Neutrophil (primary cell): ENCODE measurements around the gene SIT1.
A peak's percentile ranks its signal among the peaks of the same experiment; 100 is the strongest.
"Not testable (repeated sequence)": the region's sequence is repeated elsewhere in the genome, so short reads cannot be mapped to it uniquely, and the experiment has no call there.

ENCODE experiments used
- H3K27ac ChIP-seq: fragments of 200-600 bp; sonication (generic); 2 replicates; pipeline ENCODE4 v1.5.1; 2016; ENCODE audit warnings: mild to moderate bottlenecking, moderate library complexity
- H3K27me3 ChIP-seq: fragments of 200-600 bp; sonication (generic); 2 replicates; pipeline ENCODE4 v1.6.0; 2016; ENCODE audit warnings: mild to moderate bottlenecking
- H3K36me3 ChIP-seq: fragments of 200-600 bp; sonication (generic); 2 replicates; pipeline ENCODE4 v1.5.1; 2017
- H3K4me1 ChIP-seq, 2 experiments: fragments of 200-600 bp in 1 of 2; sonication (generic) in 1 of 2; 1 replicate in 1 of 2; 2 replicates in 1 of 2; pipeline versions ENCODE4 v1.5.1 to v1.6.1; 2013 to 2016; ENCODE audit warnings: low read depth in 1 of 2, low read length in 1 of 2, mild to moderate bottlenecking in 1 of 2, moderate library complexity in 1 of 2; ENCODE audit not compliant: control insufficient read depth in 1 of 2, insufficient read depth in 1 of 2
- H3K4me3 ChIP-seq, 2 experiments: fragments of 200-600 bp in 1 of 2; sonication (generic) in 1 of 2; 1 replicate in 1 of 2; 2 replicates in 1 of 2; pipeline ENCODE4 v1.5.1; 2013 to 2016; ENCODE audit warnings: low read depth in 1 of 2, low read length in 1 of 2, mild to moderate bottlenecking in 1 of 2, moderate library complexity in 1 of 2
- H3K9me3 ChIP-seq: fragments of 200-600 bp; sonication (generic); 2 replicates; pipeline ENCODE4 v1.5.1; 2016
- TF ChIP-seq, protein P1 (sequence below): fragments of 200-600 bp; sonication (generic); IDR thresholded peaks from 2 replicates; pipeline ENCODE4 v1.5.1; 2016; ENCODE audit warnings: antibody characterized with exemption

SIT1 gene

DNA sequence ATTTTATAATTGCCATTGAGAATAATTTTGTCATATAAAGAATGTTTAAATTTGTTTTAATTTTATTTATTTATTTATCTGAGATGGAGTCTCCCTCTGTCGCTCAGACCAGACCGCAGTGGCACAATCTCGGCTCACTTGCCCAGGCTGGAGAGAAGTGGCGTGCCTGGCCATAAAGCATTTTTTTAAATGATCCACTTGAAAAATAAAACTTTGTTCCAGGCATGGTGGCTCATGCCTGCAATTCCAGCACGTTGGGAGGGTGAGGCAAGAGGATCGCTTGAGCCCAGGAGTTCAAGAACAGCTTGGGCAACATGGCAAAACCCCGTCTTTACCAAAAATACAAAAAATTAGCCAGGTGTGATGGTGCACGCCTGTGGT, 2.1 kb upstream of the SIT1 start:
- TF ChIP-seq, protein P1, sequence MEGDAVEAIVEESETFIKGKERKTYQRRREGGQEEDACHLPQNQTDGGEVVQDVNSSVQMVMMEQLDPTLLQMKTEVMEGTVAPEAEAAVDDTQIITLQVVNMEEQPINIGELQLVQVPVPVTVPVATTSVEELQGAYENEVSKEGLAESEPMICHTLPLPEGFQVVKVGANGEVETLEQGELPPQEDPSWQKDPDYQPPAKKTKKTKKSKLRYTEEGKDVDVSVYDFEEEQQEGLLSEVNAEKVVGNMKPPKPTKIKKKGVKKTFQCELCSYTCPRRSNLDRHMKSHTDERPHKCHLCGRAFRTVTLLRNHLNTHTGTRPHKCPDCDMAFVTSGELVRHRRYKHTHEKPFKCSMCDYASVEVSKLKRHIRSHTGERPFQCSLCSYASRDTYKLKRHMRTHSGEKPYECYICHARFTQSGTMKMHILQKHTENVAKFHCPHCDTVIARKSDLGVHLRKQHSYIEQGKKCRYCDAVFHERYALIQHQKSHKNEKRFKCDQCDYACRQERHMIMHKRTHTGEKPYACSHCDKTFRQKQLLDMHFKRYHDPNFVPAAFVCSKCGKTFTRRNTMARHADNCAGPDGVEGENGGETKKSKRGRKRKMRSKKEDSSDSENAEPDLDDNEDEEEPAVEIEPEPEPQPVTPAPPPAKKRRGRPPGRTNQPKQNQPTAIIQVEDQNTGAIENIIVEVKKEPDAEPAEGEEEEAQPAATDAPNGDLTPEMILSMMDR, result no peak
- H3K27ac ChIP-seq, result no peak overlapping the region
- H3K36me3 ChIP-seq, result no peaks in the 10 kb centered on the region
- H3K27me3 ChIP-seq, result no peaks in the 10 kb centered on the region
- H3K4me1 ChIP-seq, result peaks cover 15% of the 10 kb centered on the region in 2 experiments
- H3K4me3 ChIP-seq, result no peak overlapping the region
- H3K9me3 ChIP-seq, result no peaks in the 10 kb centered on the region

GRCh38 chr9:35651956-35652828, 1.5 kb upstream of the SIT1 start:
- H3K9me3 ChIP-seq, result no peaks in the 10 kb centered on the region
- no peaks in the 10 kb centered on the region for H3K27me3 ChIP-seq
- H3K36me3 ChIP-seq, result no peaks in the 10 kb centered on the region
- TF ChIP-seq, protein P1, result no peak
- peaks cover 12% of the 10 kb centered on the region in 2 experiments for H3K4me1 ChIP-seq
- no peak overlapping the region for H3K4me3 ChIP-seq
- H3K27ac ChIP-seq, result no peak overlapping the region

GRCh38 chr9:35649431-35650340, 1.0 kb downstream of the SIT1 start:
- no peaks in the 10 kb centered on the region for H3K27me3 ChIP-seq
- H3K4me1 ChIP-seq, result peaks cover 16 to 18% of the 10 kb centered on the region in 2 experiments
- no peak overlapping the region for H3K27ac ChIP-seq
- TF ChIP-seq, protein P1, result no peak
- H3K4me3 ChIP-seq, result no peak overlapping the region
- no peaks in the 10 kb centered on the region for H3K36me3 ChIP-seq
- H3K9me3 ChIP-seq, result no peaks in the 10 kb centered on the region

GRCh38 chr9:35646533-35647265, 4.0 kb downstream of the SIT1 start:
- peaks cover 16 to 22% of the 10 kb centered on the region in 2 experiments for H3K4me1 ChIP-seq
- H3K4me3 ChIP-seq, result peak overlapping the region; percentile 68 to 82
- H3K36me3 ChIP-seq, result no peaks in the 10 kb centered on the region
- H3K27ac ChIP-seq, result peak overlapping the region; percentile 61
- no peaks in the 10 kb centered on the region for H3K9me3 ChIP-seq
- TF ChIP-seq, protein P1, result peak; percentile 99
- H3K27me3 ChIP-seq, result no peaks in the 10 kb centered on the region

DNA sequence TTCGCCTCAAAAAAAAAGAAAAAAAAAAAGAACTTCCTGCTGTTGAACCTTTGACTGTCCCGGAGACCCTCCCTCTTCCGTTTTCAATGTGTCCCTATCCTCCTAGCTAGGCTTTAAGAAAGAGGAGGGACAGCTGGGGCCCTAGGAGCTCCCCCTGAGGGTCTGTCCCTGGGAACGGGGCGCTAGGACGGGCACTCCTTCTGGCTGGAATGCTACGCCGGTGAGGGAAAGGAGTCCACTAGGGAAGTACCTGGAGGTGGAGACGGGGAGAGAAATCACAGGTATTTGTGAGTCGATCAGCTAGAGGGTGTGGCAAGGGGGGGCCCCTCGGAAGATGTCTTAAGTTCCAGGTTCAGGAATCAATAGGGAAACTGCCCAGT, 4.6 kb downstream of the SIT1 start:
- H3K27ac ChIP-seq, result peak overlapping the region; percentile 61
- TF ChIP-seq, protein P1, result no peak
- no peaks in the 10 kb centered on the region for H3K9me3 ChIP-seq
- peak overlapping the region; percentile 68 to 82 for H3K4me3 ChIP-seq
- no peaks in the 10 kb centered on the region for H3K36me3 ChIP-seq
- H3K4me1 ChIP-seq, result peaks cover 20 to 28% of the 10 kb centered on the region in 2 experiments
- H3K27me3 ChIP-seq, result no peaks in the 10 kb centered on the region

DNA sequence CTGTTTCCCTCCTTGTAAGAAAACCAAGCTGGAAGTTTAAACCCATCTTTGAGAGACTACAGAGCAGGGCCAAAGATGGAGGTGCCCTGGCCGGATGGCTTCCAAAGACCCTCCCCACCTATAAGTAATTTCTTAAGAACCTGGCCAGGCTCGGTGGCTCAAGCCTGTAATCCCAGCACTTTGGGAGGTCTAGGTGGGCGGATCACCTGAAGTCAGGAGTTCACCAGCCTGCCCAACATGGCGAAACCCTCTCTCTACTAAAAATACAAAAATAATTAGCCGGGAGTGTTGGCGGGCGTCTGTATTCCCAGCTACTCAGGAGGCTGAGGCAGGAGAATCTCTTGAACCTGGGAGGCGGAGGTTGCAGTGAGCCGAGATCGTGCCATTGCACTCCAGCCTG, 5.0 kb downstream of the SIT1 start:
- peaks cover 20 to 32% of the 10 kb centered on the region in 2 experiments for H3K4me1 ChIP-seq
- H3K9me3 ChIP-seq, result not testable (repeated sequence)
- peak overlapping the region; percentile 68 to 82 for H3K4me3 ChIP-seq

More for the DNA sequence above, 5.0 kb downstream of the SIT1 start:
- H3K36me3 ChIP-seq, H3K27me3 ChIP-seq, H3K27ac ChIP-seq: not testable (repeated sequence)
